Right lobe of liver (tissue), 6 donors: ENCODE data around the gene MIEF1. TPM values are rescaled to one million over a fixed set of nuclear protein-coding genes. Genes with fewer than 3 reads are reported as not detected.

Experiments
- ATAC-seq, 4 donors: fragments of 200-7000 bp; cut with Tn5 transposase; one replicate each; pipeline ENCODE4 v1.9.1; 2020; ENCODE audit warnings: mild to moderate bottlenecking in 4 of 4, moderate library complexity in 4 of 4
- DNase-seq, 3 donors: peaks; one replicate each; pipeline ENCODE4 v3.0.0-alpha.2; 2020
- H3K27ac ChIP-seq, 3 donors: fragments of 200-600 bp; one replicate each; pipeline ENCODE4 v1.8.0; 2022
- H3K27me3 ChIP-seq, 2 donors: fragments of 200-600 bp; one replicate each; pipeline ENCODE4 v1.8.0; 2022
- H3K36me3 ChIP-seq, 4 donors: fragments of 200-600 bp; sonication (generic) in 1 of 4; one replicate each; pipeline versions ENCODE4 v1.5.1 to v1.8.0; 2017 to 2022; ENCODE audit warnings: control low read depth in 1 of 4
- H3K4me1 ChIP-seq, 4 donors: fragments of 200-600 bp; sonication (generic) in 1 of 4; one replicate each; pipeline versions ENCODE4 v1.5.1 to v1.8.0; 2017 to 2022; ENCODE audit warnings: control low read depth in 1 of 4
- H3K4me3 ChIP-seq, 3 donors: fragments of 200-600 bp; one replicate each; pipeline ENCODE4 v1.8.0; 2022
- H3K9me3 ChIP-seq, 4 donors: fragments of 200-600 bp; sonication (generic) in 1 of 4; one replicate each; pipeline versions ENCODE4 v1.5.1 to v1.8.0; 2017 to 2022; ENCODE audit warnings: control low read depth in 1 of 4
- POLR2A ChIP-seq: fragments of 450-650 bp; IDR thresholded peaks from one replicate; pipeline ENCODE4 v1.6.1; 2017; ENCODE audit warnings: antibody characterized with exemption, mild to moderate bottlenecking
- WGBS: methylation state at CpG from one replicate; pipeline ENCODE4 v1.1.6; 2018; ENCODE audit warnings: low coverage, low lambda C conversion rate; ENCODE audit not compliant: insufficient coverage; ENCODE audit errors: missing lambda C conversion rate; 5-methylcytosine and 5-hydroxymethylcytosine counted together
- intact Hi-C, 2 donors: fragments of 100-400 bp; cut with DNase I; formaldehyde crosslinking; loops; one replicate each; pipeline versions ENCODE4 v1.11.2 to v1.14.1; 2022
- total RNA-seq, 6 experiments: library from RNA; depleted of rRNA in 2 of 6; stranded (reverse); fragments of >200 nt in 2 of 6; fragmentation: NEBNext Ultra II Directional in 3 of 6; extraction: Animal tissue kit (Norgen Biotek cat#: 25700) in 3 of 6; gene quantifications; one replicate each; pipeline versions ENCODE4 v1.1.0 to v1.2.4, GENCODE V29; 2016 to 2023
- TF ChIP-seq, protein P1 (sequence below), 4 donors: fragments of 200-600 bp in 3 of 4; fragments of 450-650 bp in 1 of 4; IDR thresholded peaks; one replicate each; pipeline versions ENCODE4 v1.5.1 to v1.8.0; 2016 to 2022; ENCODE audit warnings: antibody characterized with exemption in 4 of 4, mild to moderate bottlenecking in 2 of 4
- donor health status: DM: no; HTN: yes; CAD: no.
- donor health status: DM: no; HTN: no; CAD: no.
- donor health status: DM: no; HTN: no; CAD: no.
- donor health status: DM: no; HTN: yes; CAD: no.
- donor health status: DM: no; HTN: yes; CAD: no.

The MIEF1 gene
- total RNA-seq, 6 experiments from 2014 or later = 17.4 to 24.4 (median 21.5) TPM

- Histone ChIP-seq H3K4me3 (no peak overlapping the region), H3K36me3 (peaks cover 18 to 91% (median 45%) of the 10 kb centered on the region in 4 donors), H3K4me1 (no peaks in the 10 kb centered on the region), H3K27me3 (no peaks in the 10 kb centered on the region), H3K9me3 (no peaks in the 10 kb centered on the region), H3K27ac (no peak overlapping the region)
- no peak for DNase-seq
- intact Hi-C loops = no loop called here
- no peak for ATAC-seq
- TF ChIP-seq, protein P1, sequence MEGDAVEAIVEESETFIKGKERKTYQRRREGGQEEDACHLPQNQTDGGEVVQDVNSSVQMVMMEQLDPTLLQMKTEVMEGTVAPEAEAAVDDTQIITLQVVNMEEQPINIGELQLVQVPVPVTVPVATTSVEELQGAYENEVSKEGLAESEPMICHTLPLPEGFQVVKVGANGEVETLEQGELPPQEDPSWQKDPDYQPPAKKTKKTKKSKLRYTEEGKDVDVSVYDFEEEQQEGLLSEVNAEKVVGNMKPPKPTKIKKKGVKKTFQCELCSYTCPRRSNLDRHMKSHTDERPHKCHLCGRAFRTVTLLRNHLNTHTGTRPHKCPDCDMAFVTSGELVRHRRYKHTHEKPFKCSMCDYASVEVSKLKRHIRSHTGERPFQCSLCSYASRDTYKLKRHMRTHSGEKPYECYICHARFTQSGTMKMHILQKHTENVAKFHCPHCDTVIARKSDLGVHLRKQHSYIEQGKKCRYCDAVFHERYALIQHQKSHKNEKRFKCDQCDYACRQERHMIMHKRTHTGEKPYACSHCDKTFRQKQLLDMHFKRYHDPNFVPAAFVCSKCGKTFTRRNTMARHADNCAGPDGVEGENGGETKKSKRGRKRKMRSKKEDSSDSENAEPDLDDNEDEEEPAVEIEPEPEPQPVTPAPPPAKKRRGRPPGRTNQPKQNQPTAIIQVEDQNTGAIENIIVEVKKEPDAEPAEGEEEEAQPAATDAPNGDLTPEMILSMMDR (IDR thresholded peaks at IDR 0.05) = no peak
- no peak for TF ChIP-seq POLR2A
- 76% methylated on average over 4 of the region's 4 CpGs for WGBS
Measured at GRCh38 chr22:39510529-39511149, 8.5 kb downstream of the MIEF1 start.

DNA sequence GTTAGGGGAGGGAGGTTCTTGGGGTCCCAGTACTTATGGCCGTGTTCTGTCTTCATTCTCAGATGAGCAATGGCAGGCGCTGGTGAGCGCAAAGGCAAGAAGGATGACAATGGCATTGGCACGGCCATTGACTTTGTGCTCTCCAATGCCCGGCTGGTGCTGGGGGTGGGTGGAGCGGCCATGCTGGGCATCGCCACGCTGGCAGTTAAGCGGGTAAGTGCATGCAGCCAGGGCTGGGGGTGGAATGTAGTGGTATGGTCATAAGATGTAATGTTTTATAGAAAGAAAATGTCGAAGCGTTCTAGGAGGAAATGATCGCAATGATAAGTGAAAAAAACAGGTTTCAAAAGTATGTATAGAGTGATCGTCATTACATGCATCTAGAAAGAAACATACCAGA lies 9.1 kb downstream of the MIEF1 start:
- intact Hi-C loops = no loop called here
- no peaks in the 10 kb centered on the region for H3K4me1 ChIP-seq
- no peak overlapping the region for H3K4me3 ChIP-seq
- H3K9me3 ChIP-seq = no peaks in the 10 kb centered on the region
- no peak for ATAC-seq
- no peaks in the 10 kb centered on the region for H3K27me3 ChIP-seq
- peak in 1 of 3 donors; percentile 26 for DNase-seq
- WGBS = 95% methylated on average over 8 of the region's 13 CpGs
- H3K36me3 ChIP-seq = peaks cover 18 to 91% (median 44%) of the 10 kb centered on the region in 4 donors
- TF ChIP-seq POLR2A = no peak
- TF ChIP-seq, protein P1 (IDR thresholded peaks at IDR 0.05) = no peak
- H3K27ac ChIP-seq = no peak overlapping the region

GRCh38 chr22:39512026-39512425 lies 9.9 kb downstream of the MIEF1 start:
- H3K27me3 ChIP-seq = no peaks in the 10 kb centered on the region
- peak in 1 of 3 donors; percentile 51 for DNase-seq
- no CpG with 5 or more reads among the region's 10 CpGs for WGBS
- H3K4me3 ChIP-seq = no peak overlapping the region
- ATAC-seq = no peak
- intact Hi-C loops = no loop called here
- H3K36me3 ChIP-seq = peaks cover 18 to 84% (median 39%) of the 10 kb centered on the region in 4 donors
- no peaks in the 10 kb centered on the region for H3K9me3 ChIP-seq
- no peak overlapping the region for H3K27ac ChIP-seq
- H3K4me1 ChIP-seq = no peaks in the 10 kb centered on the region
- TF ChIP-seq POLR2A = no peak
- TF ChIP-seq, protein P1 (IDR thresholded peaks at IDR 0.05) = no peak

DNA sequence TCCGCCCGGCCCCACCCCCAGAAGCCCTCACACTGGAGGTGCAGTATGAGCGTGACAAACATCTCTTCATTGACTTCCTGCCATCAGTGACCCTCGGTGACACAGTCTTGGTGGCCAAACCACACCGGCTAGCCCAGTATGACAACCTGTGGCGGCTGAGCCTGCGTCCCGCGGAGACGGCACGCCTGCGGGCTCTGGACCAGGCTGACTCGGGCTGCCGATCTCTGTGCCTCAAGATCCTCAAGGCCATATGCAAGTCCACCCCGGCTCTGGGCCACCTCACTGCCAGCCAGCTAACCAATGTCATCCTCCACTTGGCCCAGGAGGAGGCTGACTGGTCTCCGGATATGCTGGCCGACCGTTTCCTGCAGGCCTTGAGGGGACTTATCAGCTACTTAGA lies 11.7 kb downstream of the MIEF1 start:
- TF ChIP-seq, protein P1 (IDR thresholded peaks at IDR 0.05) = no peak
- no peak for TF ChIP-seq POLR2A
- DNase-seq = peak in 1 of 3 donors; percentile 48
- H3K4me3 ChIP-seq = no peak overlapping the region

More for the DNA sequence above, 11.7 kb downstream of the MIEF1 start:
- WGBS = 80% methylated on average over 2 of the region's 18 CpGs
- intact Hi-C loops = no loop called here
- Histone ChIP-seq H3K4me1 (peaks cover 0 to 5% (median 1%) of the 10 kb centered on the region in 4 donors), H3K9me3 (no peaks in the 10 kb centered on the region), H3K27ac (no peak overlapping the region), H3K36me3 (peaks cover 18 to 69% (median 38%) of the 10 kb centered on the region in 4 donors), H3K27me3 (no peaks in the 10 kb centered on the region)
- peak in 3 of 4 donors; percentile 18 to 35 (median 21) for ATAC-seq
